GF-D8 (cell line): ENCODE data around the gene UBXN1.
A peak's percentile ranks its signal among the peaks of the same experiment; 100 is the strongest.
"Not testable (repeated sequence)": the region's sequence is repeated elsewhere in the genome, so short reads cannot be mapped to it uniquely, and the experiment has no call there.

Source experiments
- DNase-seq: peaks from one replicate; lab custom pipeline; 2025; lab: John Stamatoyannopoulos, UW

The UBXN1 gene

DNA sequence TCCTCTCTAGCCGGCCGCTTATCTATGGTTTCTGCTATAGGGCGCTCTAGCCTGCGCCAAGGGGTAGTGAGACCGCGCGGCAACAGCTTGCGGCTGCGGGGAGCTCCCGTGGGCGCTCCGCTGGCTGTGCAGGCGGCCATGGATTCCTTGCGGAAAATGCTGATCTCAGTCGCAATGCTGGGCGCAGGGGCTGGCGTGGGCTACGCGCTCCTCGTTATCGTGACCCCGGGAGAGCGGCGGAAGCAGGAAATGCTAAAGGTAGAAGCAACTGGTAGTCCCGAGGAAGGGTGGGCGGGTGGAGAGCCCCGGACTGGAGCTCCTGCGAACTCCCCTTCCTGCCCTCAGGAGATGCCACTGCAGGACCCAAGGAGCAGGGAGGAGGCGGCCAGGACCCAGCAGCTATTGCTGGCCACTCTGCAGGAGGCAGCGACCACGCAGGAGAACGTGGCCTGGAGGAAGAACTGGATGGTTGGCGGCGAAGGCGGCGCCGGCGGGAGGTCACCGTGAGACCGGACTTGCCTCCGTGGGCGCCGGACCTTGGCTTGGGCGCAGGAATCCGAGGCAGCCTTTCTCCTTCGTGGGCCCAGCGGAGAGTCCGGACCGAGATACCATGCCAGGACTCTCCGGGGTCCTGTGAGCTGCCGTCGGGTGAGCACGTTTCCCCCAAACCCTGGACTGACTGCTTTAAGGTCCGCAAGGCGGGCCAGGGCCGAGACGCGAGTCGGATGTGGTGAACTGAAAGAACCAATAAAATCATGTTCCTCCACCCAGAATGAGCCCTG, 7.1 kb downstream of the UBXN1 start, which contains the start of the genes LBHD1 and UQCC3:
TSS of gene LBHD1 (minus strand) at position 660 of the 782 bp plus-strand sequence. CDS start 2,236 bp downstream, outside the sequence.
TSS of gene UQCC3 (plus strand) at position 66 of the 782 bp plus-strand sequence. CDS start at position 139, 73 bp downstream.
- peak; percentile 60 for DNase-seq

- peak; percentile 71 for DNase-seq
These were observed 7.7 kb downstream of the UBXN1 start for GRCh38 chr11:62671236-62671607.

GRCh38 chr11:62669420-62670161, 9.3 kb downstream of the UBXN1 start:
- DNase-seq = no peak

GRCh38 chr11:62667460-62667859, 11.4 kb downstream of the UBXN1 start:
- no peak for DNase-seq

- no peak for DNase-seq
These were observed 12.5 kb downstream of the UBXN1 start for GRCh38 chr11:62666259-62666926.

DNA sequence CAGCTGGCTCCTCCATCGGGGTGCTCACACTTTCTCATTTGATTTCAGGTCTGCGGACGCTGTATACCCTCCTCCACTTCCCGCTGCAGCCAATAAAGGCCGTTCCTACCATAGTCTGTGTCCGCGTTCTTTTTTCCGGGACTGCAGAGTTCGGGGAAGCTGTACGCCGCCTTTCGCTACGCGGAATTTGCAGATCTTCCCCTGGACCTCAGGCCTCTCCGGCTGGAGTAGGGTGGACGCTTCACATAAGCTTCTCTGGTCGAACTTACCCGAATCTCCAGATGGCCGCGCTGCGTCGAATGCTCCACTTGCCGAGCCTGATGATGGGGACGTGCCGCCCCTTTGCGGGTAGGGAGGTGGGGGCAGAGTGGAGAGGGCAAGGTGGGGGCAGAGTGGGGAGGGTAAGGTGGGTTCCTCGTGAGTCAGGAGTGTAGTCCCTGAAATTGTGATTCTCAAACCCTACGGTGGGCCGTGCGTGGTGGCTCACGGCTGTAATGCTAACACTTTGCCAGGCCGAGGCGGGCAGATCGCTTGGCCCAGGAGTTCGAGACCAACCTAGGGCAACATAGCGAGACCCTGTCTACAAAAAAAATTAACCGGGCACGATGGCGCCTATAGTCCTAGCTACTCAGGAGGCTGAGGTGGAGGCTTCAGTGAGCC, 13.1 kb downstream of the UBXN1 start:
- DNase-seq = peak; percentile 33

DNA sequence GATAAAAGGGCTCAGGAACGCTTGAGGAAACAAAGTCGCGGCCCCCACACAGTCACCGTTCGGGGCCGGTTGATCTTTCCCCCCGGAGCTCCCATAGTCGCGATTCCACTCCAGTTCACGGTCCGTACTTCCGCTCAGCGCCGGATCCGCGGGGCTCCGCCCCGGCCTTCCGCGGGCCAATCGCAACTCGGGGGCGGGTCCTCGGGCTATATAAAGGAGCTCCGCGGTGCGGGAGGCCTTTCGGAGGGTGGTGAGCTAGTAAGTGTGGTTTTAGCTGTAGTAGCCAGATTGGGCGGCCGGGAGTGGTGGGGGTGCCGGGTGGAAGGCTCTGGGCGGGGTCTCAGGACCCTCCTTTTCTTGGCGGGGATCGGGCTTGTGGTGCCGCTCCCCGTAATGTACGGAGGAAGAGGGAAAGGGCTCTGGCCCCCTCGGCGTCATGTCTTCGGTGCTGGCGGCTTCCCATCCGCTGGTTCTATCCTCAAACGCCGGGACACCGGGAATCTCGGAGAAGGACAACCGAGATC, 13.7 kb downstream of the UBXN1 start, which contains the start of the genes C11orf98 and CSKMT:
TSS of gene C11orf98 (minus strand) at position 136 of the 524 bp plus-strand sequence. CDS start at position 95, 41 bp downstream.
TSS of gene CSKMT (plus strand) at position 238 of the 524 bp plus-strand sequence. CDS start 568 bp downstream, outside the sequence.
- DNase-seq = peak; percentile 78

DNA sequence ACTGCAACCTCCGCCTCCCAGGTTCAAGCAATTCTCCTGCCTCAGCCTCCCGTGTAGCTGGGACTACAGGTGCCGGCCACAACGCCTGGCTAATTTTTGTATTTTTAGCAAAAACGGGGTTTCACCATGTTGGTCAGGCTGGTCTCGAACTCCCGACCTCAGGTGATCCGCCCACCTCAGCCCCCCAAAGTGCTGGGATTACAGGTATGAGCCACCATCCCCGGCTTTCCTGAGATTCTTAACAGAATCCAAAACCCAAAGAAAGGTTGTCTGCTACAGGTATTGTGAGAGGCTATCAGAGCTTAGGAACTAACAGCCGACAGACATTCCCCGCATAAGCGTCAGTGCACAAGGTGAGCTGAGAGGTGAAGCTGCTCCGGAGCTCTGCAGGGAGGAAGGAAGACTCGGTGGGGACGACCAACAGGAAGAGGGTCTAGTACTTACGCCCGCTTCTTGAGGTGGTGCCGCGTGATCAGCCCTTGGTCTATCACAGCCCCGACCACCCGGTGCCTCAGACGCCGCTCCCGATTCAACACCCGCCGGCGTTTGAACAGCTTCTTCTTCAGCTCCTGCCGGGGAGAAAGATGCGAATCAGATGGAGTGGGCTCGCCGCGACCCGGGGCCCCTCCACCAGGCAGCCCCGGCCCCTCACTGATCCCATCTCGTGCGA, 14.3 kb downstream of the UBXN1 start:
- DNase-seq = no peak

DNA sequence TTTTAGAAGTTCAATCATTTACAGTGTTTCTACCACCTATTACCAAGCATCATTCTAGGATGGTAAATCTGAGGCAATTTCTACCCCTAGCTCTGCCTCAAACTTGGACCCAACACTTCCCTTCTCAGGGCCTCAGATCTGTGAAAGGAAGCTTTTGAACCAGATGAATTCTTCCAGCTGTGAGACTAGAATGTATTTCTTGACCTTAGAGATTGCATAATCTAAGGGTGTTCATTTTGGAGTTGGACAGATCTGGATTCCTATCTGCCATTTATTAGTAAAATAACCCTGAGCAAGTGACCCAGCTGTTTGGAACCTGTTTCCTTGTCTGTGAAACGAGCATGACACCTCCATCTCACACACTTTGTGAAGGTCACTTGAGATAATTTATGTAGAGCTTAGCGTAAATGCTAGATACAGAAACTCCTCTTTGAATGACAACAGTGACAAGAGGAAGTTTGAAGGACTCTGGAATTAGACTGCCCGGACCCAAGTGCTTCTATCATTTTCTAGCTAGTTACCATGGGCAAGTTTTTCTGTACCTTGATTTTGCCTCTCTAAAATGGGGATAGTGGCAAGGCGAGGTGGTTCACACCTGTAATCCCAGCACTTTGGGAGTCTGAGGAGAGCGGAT, 22.0 kb downstream of the UBXN1 start:
- DNase-seq = no peak

- no peak for DNase-seq
These were observed 24.6 kb downstream of the UBXN1 start for GRCh38 chr11:62654297-62654696.

GRCh38 chr11:62652161-62653006, 26.5 kb downstream of the UBXN1 start:
- DNase-seq = no peak

GRCh38 chr11:62650283-62650682, 28.6 kb downstream of the UBXN1 start:
- DNase-seq = not testable (repeated sequence)

DNA sequence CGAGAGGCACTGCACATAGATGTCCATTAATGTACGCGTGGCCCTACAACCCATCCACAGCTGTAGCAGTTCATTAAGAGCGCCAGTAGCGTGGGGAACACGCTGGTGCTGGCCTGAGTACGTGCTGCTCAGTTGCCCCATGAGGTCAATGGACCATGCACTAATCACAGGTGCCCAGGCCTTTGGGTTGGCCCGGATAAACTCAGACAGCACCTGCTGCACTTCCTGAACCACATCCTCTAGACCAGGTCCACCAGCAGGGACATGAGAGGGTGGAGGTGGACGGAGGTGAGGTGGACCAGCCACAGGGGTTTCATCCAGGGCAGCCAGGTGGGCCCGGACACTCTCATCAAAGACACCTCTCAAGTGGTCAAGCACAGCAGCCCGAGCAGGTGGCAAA, 29.4 kb downstream of the UBXN1 start:
- no peak for DNase-seq

GRCh38 chr11:62648967-62649364, 29.9 kb downstream of the UBXN1 start:
- DNase-seq = no peak

- no peak for DNase-seq
These were observed 30.5 kb downstream of the UBXN1 start for GRCh38 chr11:62648185-62648966.

DNA sequence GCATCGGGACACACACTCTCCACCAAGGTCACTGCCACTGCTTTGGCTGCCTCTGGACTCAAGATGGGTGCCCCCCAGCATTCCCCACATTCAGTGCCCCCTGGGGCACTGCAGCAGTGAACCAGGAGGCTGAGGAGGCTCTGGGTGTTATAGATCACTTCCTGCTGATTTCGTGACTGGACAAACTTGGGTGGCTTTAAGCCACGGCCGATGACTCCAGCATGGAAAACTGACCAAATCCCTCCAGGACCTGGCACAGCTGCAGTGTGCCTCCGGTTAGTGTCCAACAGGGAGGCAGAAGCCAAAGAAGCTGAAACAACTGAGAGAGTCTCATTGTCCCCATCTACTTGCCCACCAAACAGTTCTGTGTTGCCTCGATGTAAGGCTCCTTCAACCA, 31.3 kb downstream of the UBXN1 start:
- no peak for DNase-seq

DNA sequence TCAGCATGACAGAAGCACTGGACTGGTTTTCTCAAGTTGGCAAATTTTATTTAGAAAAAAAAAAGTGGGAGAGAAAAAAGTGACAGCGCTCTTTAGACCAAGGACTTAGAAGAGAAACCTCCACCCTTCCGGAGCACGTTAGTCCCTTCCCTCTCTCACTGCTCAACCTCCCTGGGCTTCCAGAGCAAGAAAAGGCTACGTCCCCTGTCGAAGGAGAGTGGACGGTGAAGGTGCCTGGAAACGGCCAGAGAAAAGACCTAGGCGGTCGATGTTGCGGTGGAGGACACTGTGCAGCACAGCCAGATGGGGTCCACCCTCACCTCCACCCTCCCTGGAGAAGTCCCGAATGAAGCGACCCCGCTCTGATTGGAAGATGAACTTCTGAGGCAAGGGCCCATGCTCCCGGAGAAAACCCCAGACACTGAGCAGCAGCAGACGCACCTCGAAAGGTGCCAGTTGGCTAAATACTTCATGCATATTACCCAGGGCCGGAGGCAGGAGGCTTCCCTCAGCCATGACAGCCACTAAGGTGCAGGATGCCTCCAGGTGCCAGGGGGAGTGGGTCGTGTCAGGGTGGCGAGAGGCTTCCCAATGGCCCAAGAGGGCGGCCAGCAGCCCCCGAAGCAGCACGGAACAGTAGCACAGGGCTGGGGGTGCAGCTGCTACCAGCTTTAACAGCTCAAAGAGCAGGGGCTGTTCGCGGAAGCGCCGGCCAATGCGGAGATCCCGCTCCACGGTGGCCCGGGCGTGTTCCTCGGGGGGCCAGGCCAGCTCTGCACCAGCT, 31.9 kb downstream of the UBXN1 start:
- no peak for DNase-seq
